ENCODE results near the gene IL10RB. TPM values are rescaled to one million over a fixed set of nuclear protein-coding genes. Genes with fewer than 3 reads are reported as not detected.

Gene IL10RB
- total and polyA plus RNA-seq, 4 donors = 26.7 to 89.1 (median 42.9) TPM

GRCh38 chr21:33334191-33334590 lies 68.0 kb downstream of the IL10RB start:
- no peaks in the 10 kb centered on the region for H3K27me3 ChIP-seq (ENCODE audit: control insufficient read depth in 3 of 3, insufficient read depth in 3 of 3, low read length in 2 of 3)
- no peak overlapping the region for H3K4me3 ChIP-seq
- H3K4me1 ChIP-seq (ENCODE audit: control insufficient read depth in 5 of 5, insufficient read depth in 5 of 5, low read length in 5 of 5) = peaks cover 0 to 10% (median 0%) of the 10 kb centered on the region in 5 donors
- no peak for TF ChIP-seq CTCF (IDR thresholded peaks at IDR 0.05; ENCODE audit: control extremely low read depth, extremely low read depth)
- no peak overlapping the region for H3K27ac ChIP-seq (ENCODE audit: low read depth in 1 of 2, low read length in 1 of 2)
- peaks cover 3 to 28% (median 13%) of the 10 kb centered on the region in 4 donors for H3K36me3 ChIP-seq (ENCODE audit: control insufficient read depth in 4 of 4, insufficient read depth in 4 of 4, low read length in 4 of 4)
- WGBS, 2 donors = 75 to 88% methylated on average over 4 of the region's 4 CpGs
- peaks cover 0 to 12% (median 5%) of the 10 kb centered on the region in 4 donors for H3K9me3 ChIP-seq (ENCODE audit: control insufficient read depth in 4 of 4, insufficient read depth in 3 of 4, low read length in 3 of 4)
- no peak for ATAC-seq (ENCODE audit: insufficient read depth, low FRiP score)
- no peak overlapping the region for H3K9ac ChIP-seq (ENCODE audit: insufficient read depth in 1 of 2, low read length in 2 of 2)
- no peak for DNase-seq

DNA sequence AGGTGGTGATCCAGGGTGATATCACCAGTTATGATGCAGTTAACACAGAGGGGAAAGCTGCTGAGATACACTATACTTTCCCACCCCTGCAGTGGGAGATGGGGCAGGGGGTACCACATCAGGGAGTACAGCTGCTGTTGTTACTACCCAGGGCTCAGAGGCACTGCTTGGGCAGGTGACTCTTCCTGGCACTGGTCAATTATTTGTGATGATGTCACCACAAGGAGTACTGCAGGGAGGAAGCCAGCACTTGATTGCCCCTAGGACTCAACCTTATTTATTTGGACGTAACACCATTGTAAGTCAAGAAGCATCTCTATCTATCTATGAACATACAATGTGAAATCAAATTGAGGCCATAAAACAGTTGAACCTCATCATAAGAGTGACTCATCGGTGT lies 68.7 kb downstream of the IL10RB start:
- H3K27ac ChIP-seq (ENCODE audit: low read depth in 1 of 2, low read length in 1 of 2) = no peak overlapping the region
- DNase-seq (no peak), ATAC-seq (ENCODE audit: insufficient read depth, low FRiP score) (no peak)
- TF ChIP-seq CTCF (IDR thresholded peaks at IDR 0.05; ENCODE audit: control extremely low read depth, extremely low read depth) = no peak
- 90 to 96% methylated on average over 2 of the region's 2 CpGs for WGBS, 2 donors
- H3K36me3 ChIP-seq (ENCODE audit: control insufficient read depth in 4 of 4, insufficient read depth in 4 of 4, low read length in 4 of 4) = peaks cover 3 to 28% (median 13%) of the 10 kb centered on the region in 4 donors
- no peaks in the 10 kb centered on the region for H3K27me3 ChIP-seq (ENCODE audit: control insufficient read depth in 3 of 3, insufficient read depth in 3 of 3, low read length in 2 of 3)
- peaks cover 0 to 12% (median 5%) of the 10 kb centered on the region in 4 donors for H3K9me3 ChIP-seq (ENCODE audit: control insufficient read depth in 4 of 4, insufficient read depth in 3 of 4, low read length in 3 of 4)
- no peak overlapping the region for H3K9ac ChIP-seq (ENCODE audit: insufficient read depth in 1 of 2, low read length in 2 of 2)
- no peak overlapping the region for H3K4me3 ChIP-seq
- H3K4me1 ChIP-seq (ENCODE audit: control insufficient read depth in 5 of 5, insufficient read depth in 5 of 5, low read length in 5 of 5) = peaks cover 0 to 9% (median 0%) of the 10 kb centered on the region in 5 donors

GRCh38 chr21:33339135-33339534 lies 73.0 kb downstream of the IL10RB start:
- Histone ChIP-seq H3K4me3 (no peak overlapping the region), H3K36me3 (ENCODE audit: control insufficient read depth in 4 of 4, insufficient read depth in 4 of 4, low read length in 4 of 4) (peaks cover 7 to 18% (median 9%) of the 10 kb centered on the region in 4 donors), H3K9ac (ENCODE audit: insufficient read depth in 1 of 2, low read length in 2 of 2) (no peak overlapping the region), H3K27me3 (ENCODE audit: control insufficient read depth in 3 of 3, insufficient read depth in 3 of 3, low read length in 2 of 3) (no peaks in the 10 kb centered on the region), H3K27ac (ENCODE audit: low read depth in 1 of 2, low read length in 1 of 2) (no peak overlapping the region), H3K4me1 (ENCODE audit: control insufficient read depth in 5 of 5, insufficient read depth in 5 of 5, low read length in 5 of 5) (peaks cover 0 to 5% (median 0%) of the 10 kb centered on the region in 5 donors), H3K9me3 (ENCODE audit: control insufficient read depth in 4 of 4, insufficient read depth in 3 of 4, low read length in 3 of 4) (no peaks in the 10 kb centered on the region)
- no peak for TF ChIP-seq CTCF (IDR thresholded peaks at IDR 0.05; ENCODE audit: control extremely low read depth, extremely low read depth)
- 86 to 96% methylated on average over 1 of the region's 1 CpG for WGBS, 2 donors
- ATAC-seq (ENCODE audit: insufficient read depth, low FRiP score) (no peak), DNase-seq (no peak)

DNA sequence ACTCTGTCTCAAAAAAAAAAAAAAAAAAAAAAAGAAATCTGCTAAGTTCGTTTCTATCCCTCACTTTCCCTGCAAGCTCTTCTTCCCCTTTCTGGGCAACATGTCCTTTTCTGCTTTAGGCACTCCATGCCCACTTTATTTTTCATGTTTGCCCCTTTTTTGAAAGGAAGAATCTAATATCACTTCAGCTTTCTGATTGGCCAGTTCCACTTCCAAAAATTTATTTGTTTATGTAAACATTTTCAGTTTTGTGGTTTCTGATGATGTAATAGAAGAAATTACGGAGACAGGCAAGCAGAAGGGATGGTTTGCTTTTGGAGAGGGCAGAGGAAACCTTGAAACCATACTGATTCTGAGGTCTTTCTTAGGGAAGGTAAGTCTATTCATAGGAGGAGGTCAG lies 73.8 kb downstream of the IL10RB start:
- no peak for ATAC-seq (ENCODE audit: insufficient read depth, low FRiP score)
- TF ChIP-seq CTCF (IDR thresholded peaks at IDR 0.05; ENCODE audit: control extremely low read depth, extremely low read depth) = no peak
- Histone ChIP-seq H3K36me3 (ENCODE audit: control insufficient read depth in 4 of 4, insufficient read depth in 4 of 4, low read length in 4 of 4) (peaks cover 7 to 18% (median 8%) of the 10 kb centered on the region in 4 donors), H3K9ac (ENCODE audit: insufficient read depth in 1 of 2, low read length in 2 of 2) (no peak overlapping the region), H3K27ac (ENCODE audit: low read depth in 1 of 2, low read length in 1 of 2) (peak overlapping the region in 1 of 2 donors; percentile 2), H3K9me3 (ENCODE audit: control insufficient read depth in 4 of 4, insufficient read depth in 3 of 4, low read length in 3 of 4) (no peaks in the 10 kb centered on the region), H3K4me1 (ENCODE audit: control insufficient read depth in 5 of 5, insufficient read depth in 5 of 5, low read length in 5 of 5) (peaks cover 0 to 5% (median 0%) of the 10 kb centered on the region in 5 donors), H3K4me3 (no peak overlapping the region), H3K27me3 (ENCODE audit: control insufficient read depth in 3 of 3, insufficient read depth in 3 of 3, low read length in 2 of 3) (no peaks in the 10 kb centered on the region)
- WGBS, 2 donors = 21 to 29% methylated on average over 2 of the region's 2 CpGs
- DNase-seq = peak in 1 of 3 donors; percentile 9
